Neuron (in vitro differentiated cells): ENCODE data around the gene ZBTB46.

Source experiments
- H2AFZ ChIP-seq: one replicate; pipeline ENCODE4 v1.6.1; 2013; ENCODE audit warnings: low read depth, mild to moderate bottlenecking, inconsistent platforms, low read length, moderate library complexity
- H3K27me3 ChIP-seq: one replicate; pipeline ENCODE4 v1.6.1; 2013; ENCODE audit warnings: low read length; ENCODE audit not compliant: insufficient read depth
- H3K36me3 ChIP-seq: one replicate; pipeline ENCODE4 v1.6.1; 2013; ENCODE audit warnings: low read length; ENCODE audit not compliant: insufficient read depth
- H3K4me1 ChIP-seq: one replicate; pipeline ENCODE4 v1.6.1; 2013; ENCODE audit warnings: low read length; ENCODE audit not compliant: insufficient read depth
- H3K4me3 ChIP-seq: 2 replicates; pipeline ENCODE4 v1.5.1; 2013; ENCODE audit warnings: mild to moderate bottlenecking, low read length, moderate library complexity
- H3K9me3 ChIP-seq: one replicate; pipeline ENCODE4 v1.6.1; 2013; ENCODE audit warnings: low read length

ZBTB46 gene

DNA sequence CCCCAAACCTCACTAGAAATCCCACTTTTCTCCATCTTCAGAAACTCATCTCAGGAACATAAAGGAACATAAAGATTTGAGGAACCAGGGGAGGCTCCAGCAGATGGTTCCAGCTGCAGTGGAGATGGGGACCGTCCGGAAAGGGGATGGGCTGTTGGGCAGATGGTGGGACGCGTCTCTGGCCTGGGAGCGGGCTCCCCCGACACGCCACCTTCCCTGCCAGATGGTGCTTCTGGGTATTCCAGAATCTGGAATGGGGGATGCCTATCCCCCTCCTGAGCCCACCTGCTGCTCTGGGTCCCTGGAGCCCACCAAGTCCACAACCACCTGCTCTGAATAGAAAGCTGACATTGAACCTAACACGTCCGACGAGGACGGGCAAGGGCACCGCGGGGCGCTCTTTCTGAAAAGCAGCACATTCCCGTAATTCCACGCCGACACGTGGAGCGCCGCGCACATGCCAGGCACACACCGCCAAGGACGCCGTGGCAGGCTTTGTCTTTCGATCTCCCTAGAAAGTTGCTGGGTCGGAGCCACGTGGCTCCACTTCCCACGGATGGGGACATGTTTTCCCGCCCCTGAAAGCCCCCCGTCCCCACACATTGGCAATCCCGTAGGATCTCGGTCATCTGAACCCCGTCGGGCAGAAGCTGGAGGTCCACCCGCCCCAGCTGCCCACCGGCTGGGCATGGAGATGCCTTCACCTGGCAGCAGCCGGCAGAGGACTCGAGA, 64.2 kb downstream of the ZBTB46 start:
- H3K9me3 ChIP-seq, result no peaks in the 10 kb centered on the region
- H3K4me1 ChIP-seq, result no peaks in the 10 kb centered on the region
- no peaks in the 10 kb centered on the region for H3K27me3 ChIP-seq
- no peak overlapping the region for H3K4me3 ChIP-seq
- no peak overlapping the region for H2AFZ ChIP-seq
- H3K36me3 ChIP-seq, result peaks cover 36% of the 10 kb centered on the region

DNA sequence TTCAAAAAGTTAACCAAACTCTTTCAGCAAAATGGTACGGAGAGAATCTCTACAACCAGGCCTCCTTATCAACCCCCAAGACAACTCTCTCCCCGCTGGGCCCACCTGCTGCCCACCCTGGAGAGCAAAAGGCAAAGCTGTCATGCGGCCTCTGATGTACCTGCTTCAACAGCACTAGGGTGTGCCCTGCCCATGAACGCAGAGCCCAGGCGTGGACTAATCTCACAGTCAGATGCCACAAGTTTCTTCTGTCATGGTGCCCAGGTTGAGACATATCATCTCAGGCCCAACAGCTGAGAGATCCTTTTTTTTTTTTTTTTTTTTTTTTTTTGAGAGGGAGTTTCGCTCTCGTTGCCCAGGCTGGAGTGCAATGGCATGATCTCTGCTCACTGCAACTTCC, 65.2 kb downstream of the ZBTB46 start:
- Histone ChIP-seq H2AFZ (no peak overlapping the region), H3K36me3 (peaks cover 36% of the 10 kb centered on the region), H3K4me3 (no peak overlapping the region), H3K4me1 (no peaks in the 10 kb centered on the region), H3K27me3 (no peaks in the 10 kb centered on the region), H3K9me3 (no peaks in the 10 kb centered on the region)

DNA sequence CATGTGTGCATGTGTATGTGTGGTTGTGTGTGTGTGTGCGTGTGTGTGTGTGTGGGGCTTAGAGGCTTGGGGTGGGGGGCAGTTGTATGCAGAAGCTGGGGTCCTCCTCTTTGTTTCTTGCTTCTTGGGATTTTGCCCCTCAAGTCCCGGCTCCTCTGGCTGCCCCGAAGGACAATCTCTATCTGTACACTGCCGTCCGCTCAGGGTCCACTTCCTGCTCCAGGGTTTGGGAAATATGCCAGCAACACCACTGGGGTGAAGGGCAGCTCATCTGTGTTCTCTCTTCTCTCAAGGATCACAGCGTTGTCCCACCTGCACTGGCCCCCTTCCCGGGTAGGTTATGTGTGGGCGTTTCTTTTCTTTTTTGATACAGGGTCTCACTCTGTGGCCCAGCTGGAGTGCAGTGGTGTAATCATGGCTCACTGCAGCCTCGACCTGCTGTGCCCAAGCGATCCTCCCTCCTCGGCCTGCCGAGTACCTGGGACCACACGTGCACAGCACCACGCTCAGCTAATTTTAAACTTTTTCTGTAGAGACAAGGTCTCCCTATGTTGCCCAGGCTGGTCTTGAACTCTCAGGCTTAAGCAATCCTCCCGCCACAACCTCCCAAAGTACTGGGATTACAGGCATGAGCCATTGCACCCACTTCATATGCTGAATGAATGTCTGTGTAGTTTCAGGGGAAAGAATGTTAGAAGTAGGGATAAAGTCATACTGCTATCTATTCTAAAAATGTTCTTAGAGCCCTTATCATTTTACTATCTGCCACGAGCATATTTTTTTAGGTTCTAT, 65.8 kb downstream of the ZBTB46 start:
- Histone ChIP-seq H3K27me3 (no peaks in the 10 kb centered on the region), H3K4me1 (no peaks in the 10 kb centered on the region), H3K4me3 (no peak overlapping the region), H2AFZ (no peak overlapping the region), H3K36me3 (peaks cover 34% of the 10 kb centered on the region), H3K9me3 (no peaks in the 10 kb centered on the region)

DNA sequence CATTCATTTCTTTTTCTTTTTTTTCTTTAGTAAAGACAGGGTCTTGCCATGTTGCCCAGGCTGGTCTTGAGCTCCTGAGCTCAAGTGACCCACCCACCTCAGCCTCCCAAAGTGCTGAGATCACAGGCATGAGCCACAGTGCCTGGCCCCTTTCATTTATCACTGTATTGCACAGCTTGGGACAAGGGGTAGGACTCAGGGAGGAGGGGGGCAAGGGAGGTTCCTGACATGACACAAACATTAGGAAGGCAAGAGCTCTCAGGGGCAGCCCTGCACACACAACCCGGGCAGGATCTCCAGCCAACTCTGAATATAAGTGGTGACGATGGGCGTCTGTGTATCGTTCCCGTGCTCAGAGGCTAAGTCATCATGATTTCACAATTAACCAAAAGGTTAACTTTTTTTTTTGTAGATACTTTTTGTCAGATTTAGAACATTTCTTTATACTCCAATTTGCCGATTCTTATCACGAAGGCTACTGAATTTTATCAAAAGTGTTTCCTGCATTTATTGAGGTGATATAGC, 71.6 kb downstream of the ZBTB46 start:
- H3K4me1 ChIP-seq, result no peaks in the 10 kb centered on the region
- H3K9me3 ChIP-seq, result no peaks in the 10 kb centered on the region
- no peaks in the 10 kb centered on the region for H3K27me3 ChIP-seq
- no peak overlapping the region for H2AFZ ChIP-seq
- no peak overlapping the region for H3K4me3 ChIP-seq
- peaks cover 6% of the 10 kb centered on the region for H3K36me3 ChIP-seq

DNA sequence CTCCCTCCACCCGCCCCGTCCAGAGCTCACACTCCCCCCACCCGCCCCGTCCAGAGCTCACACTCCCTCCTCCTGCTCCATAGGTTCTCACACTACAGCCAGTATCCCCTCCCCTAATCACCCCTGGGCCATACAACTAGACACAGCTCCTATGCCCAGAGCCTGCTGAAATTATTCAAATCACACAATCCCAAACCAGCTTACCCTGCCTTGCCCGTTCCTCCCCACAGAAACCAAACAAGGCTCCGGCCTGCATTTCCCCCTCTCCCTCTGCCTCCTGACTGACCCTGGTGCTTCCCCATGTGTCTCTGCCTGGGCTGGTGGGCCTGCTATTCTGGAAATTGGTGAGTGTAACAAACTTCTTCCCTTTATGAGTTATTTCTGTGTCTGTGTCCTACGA, 72.9 kb downstream of the ZBTB46 start:
- H3K27me3 ChIP-seq, result no peaks in the 10 kb centered on the region
- H2AFZ ChIP-seq, result no peak overlapping the region
- no peaks in the 10 kb centered on the region for H3K9me3 ChIP-seq
- no peak overlapping the region for H3K4me3 ChIP-seq
- H3K36me3 ChIP-seq, result peaks cover 3% of the 10 kb centered on the region
- H3K4me1 ChIP-seq, result no peaks in the 10 kb centered on the region

DNA sequence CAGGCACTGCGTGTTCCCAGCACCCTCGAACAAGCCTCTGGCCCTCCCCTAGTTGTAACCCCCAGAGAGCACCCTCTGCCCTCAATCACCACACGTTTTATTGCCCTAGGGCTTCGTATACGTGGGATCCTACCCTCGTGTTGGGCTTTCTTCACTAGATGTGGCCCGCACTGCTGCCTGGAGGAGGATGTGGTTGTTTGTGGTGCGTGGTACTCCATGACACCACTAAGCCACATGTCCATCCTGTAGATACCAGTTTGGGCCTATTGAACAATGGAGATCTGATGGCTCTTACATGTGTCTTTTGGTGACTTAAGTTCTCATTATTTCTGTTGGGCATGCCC, 74.4 kb downstream of the ZBTB46 start:
- Histone ChIP-seq H3K4me3 (no peak overlapping the region), H3K27me3 (no peaks in the 10 kb centered on the region), H3K9me3 (no peaks in the 10 kb centered on the region), H3K36me3 (peaks cover 9% of the 10 kb centered on the region), H2AFZ (no peak overlapping the region), H3K4me1 (no peaks in the 10 kb centered on the region)

DNA sequence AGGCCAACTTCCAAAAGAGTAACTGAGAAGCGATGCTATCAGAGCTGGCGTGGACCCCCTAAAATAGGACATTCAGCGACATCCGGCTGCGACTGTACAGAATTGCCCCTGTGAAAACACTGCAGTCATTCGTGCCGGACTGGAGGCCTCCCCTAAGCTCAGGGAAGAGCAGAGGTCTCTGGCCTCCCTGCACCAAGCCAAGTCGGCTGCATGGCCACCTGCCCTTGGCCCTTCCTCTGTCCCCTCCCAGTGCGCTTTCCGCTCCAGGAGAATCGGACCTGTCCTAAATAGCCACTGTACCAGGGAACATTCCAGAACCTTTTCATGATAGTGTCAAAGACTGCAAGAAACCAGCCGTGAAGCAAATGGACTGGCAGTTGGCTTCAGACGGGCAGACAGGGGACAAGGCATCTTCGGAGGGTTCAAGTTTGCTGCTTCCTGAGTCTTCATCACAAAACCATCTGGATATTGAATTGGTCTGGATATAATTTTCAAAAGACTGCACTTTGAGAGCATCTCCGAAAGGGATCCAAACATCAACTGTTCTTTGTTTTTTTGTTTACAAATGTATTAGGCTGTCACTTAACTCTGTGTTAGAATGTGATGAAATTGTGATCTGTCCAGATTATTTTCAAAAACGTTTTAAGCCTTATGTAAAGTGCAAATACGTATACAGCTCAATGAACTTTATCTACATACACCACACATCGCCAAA, 75.0 kb downstream of the ZBTB46 start:
- H3K4me1 ChIP-seq, result peaks cover 2% of the 10 kb centered on the region
- no peaks in the 10 kb centered on the region for H3K27me3 ChIP-seq
- no peak overlapping the region for H2AFZ ChIP-seq
- no peak overlapping the region for H3K4me3 ChIP-seq
- H3K36me3 ChIP-seq, result peaks cover 9% of the 10 kb centered on the region
- H3K9me3 ChIP-seq, result no peaks in the 10 kb centered on the region

DNA sequence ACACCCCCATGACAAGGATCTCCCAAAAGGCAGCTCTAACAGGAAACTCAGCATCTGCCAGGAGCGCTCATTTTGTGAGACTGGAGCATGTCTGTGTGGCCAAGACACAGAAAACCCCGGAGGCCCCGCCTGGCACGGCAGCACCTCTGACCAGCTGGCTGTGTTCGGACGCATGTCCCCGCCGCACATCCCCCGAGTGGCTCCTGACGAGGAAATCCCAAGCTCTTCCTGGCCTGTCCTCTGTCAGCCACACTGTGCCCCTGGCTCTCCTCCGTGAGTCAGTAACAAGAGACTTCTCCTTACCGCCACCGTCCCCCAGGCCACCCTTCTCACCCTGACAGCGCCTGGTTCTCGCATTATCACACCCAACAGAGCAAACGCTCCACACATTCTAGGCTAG, 77.1 kb downstream of the ZBTB46 start:
- peaks cover 6% of the 10 kb centered on the region for H3K4me1 ChIP-seq
- no peaks in the 10 kb centered on the region for H3K9me3 ChIP-seq
- H3K4me3 ChIP-seq, result no peak overlapping the region

DNA sequence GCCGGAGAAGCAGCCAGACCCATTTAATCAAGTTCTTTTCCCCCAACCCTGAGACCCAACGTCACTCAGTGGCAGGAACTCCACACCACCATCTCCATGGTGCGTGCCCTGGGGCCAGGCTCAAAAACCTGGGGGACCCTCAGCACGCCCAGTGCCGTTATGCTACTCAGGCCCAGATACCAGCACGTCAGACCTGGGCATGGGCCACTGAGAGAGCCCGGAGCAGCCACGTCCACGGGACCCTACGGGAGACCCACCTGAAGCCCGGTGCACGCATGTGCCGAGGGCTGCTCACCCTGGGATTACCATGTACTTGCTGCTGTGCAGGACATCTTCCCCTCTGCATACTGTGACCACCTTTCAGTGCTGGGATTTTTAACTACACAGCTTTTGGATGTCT, 77.7 kb downstream of the ZBTB46 start:
- peaks cover 6% of the 10 kb centered on the region for H3K4me1 ChIP-seq
- peaks cover 12% of the 10 kb centered on the region for H3K36me3 ChIP-seq
- no peaks in the 10 kb centered on the region for H3K27me3 ChIP-seq
- H3K4me3 ChIP-seq, result no peak overlapping the region
- no peak overlapping the region for H2AFZ ChIP-seq
- H3K9me3 ChIP-seq, result no peaks in the 10 kb centered on the region

More for the DNA sequence above, 77.1 kb downstream of the ZBTB46 start:
- peaks cover 12% of the 10 kb centered on the region for H3K36me3 ChIP-seq
- no peak overlapping the region for H2AFZ ChIP-seq
- H3K27me3 ChIP-seq, result no peaks in the 10 kb centered on the region

DNA sequence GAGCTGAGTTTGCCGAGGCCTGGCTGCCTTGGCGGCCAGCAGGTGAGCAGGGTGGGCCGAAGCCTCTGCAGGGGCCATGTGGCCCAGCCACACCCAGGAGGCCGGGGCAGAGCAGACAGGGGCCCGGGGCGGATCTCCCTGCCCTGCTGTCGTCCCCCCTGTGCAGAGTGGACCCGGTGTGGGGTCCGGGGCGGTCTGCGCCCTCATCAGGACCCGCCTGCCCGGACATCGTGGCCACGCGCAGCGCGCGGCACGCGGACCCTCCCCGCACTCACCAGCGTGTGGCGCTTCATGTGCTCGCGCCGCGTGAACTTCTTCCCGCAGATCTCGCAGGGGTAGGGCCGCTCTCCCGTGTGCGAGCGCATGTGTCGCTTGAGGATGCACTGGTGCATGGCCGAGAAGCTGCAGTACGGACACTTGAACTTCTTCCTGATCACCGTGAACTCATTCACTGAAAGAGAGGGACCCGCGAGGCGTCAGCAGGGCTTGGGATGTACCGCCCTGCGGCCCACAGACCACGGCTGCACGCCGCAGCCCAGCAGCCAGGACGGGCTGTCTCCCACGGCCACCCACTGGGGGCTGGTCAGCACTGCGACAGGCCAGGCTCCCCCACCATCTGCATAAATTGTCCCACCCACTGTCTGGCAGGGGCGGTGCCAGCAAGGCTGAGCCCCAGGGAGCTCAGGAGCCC, 78.5 kb downstream of the ZBTB46 start:
- Histone ChIP-seq H3K36me3 (peaks cover 12% of the 10 kb centered on the region), H3K4me3 (no peak overlapping the region), H3K4me1 (peaks cover 6% of the 10 kb centered on the region), H3K9me3 (no peaks in the 10 kb centered on the region), H3K27me3 (no peaks in the 10 kb centered on the region), H2AFZ (no peak overlapping the region)

DNA sequence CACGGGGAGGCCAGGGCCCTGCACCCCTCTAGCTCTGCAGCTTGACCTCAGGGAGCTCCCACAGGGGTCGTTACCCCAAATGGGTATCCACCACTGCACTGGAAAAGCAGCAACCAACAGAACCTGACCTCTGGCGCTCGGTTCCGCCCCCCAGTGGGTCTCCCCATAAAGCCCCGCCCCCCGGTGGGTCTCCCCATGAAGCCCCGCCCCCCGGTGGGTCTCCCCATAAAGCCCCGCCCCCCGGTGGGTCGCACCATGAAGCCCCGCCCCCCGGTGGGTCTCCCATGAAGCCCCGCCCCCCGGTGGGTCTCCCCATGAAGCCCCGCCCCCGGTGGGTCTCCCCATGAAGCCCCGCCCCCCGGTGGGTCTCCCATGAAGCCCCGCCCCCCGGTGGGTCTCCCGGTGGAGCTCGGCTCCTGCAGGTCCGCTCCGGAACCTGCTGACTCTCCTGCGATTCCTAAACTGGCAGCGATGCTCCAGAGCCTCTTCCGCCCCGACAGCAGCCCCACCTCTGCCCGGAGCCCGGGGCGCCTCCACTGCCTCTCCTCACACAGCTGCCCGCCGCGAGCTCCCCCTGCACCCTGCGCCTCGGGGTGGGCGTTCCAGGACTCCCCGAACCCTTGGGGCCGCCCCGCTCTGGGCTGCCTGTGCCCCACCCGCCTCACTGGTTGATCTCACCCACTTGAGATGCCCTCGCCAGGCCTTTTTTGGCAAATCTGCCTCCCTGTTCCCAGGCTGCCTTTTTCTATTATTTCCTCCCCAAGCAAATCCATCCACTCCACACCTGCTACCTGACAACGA, 79.4 kb downstream of the ZBTB46 start:
- H3K36me3 ChIP-seq, result peaks cover 15% of the 10 kb centered on the region
- peaks cover 6% of the 10 kb centered on the region for H3K4me1 ChIP-seq
- no peak overlapping the region for H3K4me3 ChIP-seq
- no peaks in the 10 kb centered on the region for H3K27me3 ChIP-seq
- H3K9me3 ChIP-seq, result no peaks in the 10 kb centered on the region
- H2AFZ ChIP-seq, result no peak overlapping the region

DNA sequence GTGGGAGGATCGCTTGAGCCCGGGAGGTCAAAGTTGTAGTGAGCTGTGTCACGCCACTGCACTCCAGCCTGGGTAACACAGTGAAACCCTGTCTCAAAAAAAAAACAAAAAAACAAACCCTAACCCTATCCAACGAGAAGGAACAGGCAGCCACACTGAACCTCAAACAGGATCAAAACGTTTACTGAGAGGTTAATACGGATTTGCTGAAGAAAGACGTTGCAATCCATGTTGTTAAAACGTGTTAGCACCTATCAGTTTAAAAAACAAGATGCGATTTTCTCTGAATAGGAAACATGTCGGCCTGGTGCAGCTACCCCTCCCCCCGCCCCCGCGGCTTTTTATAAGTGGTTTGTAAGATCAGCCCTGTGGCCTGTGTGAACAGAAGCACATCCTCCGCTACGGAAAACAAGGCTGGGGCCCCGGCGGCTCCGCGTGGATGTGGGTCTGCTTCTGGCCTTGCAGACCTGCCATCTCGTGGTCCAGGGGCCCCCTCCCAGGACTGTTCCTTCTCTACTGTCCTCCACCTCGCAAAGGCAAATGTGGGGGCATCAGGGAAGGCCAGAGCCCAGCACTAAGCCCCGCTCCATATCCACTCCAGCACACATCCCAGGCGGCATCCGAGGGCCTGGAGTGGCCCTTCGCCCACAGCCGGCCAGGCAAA, 80.1 kb downstream of the ZBTB46 start:
- Histone ChIP-seq H2AFZ (no peak overlapping the region), H3K27me3 (no peaks in the 10 kb centered on the region), H3K36me3 (peaks cover 15% of the 10 kb centered on the region), H3K4me1 (peaks cover 6% of the 10 kb centered on the region), H3K9me3 (no peaks in the 10 kb centered on the region), H3K4me3 (no peak overlapping the region)
